Measurements from ENCODE around the gene ACKR1. TPM values are rescaled to one million over a fixed set of nuclear protein-coding genes. Genes with fewer than 3 reads are reported as not detected.

ACKR1 gene
- total RNA-seq (2022; extraction: Qiagen RNA extraction), result 0.05 to 0.15 TPM (median 0.06 TPM) in 3 of 5 replicates, not detected in the others

DNA sequence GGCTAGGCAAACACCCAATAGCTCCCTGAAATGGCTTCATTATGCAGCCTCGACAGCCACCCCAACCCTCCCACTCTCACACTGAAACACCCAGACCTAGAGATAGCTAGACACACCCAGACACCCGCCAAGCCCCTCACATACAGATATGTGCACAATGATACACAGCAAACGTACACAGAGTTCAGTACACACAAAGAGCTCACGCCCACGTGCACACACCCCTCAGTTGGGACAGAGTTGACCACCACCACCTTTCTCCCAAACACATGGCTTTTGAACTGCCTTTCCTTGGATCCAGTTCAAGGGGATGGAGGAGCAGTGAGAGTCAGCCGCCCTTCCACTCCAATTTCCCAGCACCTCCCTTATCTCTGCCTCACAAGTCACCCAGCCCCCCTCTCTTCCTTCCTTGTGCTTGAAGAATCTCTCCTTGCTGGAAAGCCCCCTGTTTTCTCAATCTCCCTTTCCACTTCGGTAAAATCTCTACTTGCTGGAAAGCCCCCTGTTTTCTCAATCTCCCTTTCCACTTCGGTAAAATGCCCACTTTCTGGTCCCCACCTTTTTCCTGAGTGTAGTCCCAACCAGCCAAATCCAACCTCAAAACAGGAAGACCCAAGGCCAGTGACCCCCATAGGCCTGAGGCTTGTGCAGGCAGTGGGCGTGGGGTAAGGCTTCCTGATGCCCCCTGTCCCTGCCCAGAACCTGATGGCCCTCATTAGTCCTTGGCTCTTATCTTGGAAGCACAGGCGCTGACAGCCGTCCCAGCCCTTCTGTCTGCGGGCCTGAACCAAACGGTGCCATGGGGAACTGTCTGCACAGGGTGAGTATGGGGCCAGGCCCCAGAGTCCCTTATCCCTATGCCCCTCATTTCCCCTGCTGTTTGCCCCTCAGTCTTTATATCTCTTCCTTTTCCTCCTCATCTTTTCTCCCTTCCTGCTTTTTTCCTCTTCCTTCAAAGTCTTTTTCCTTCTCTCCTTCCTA, at the start of gene ACKR1:
Gene ACKR1 (plus strand): TSS at position 715 of the 981 bp plus-strand sequence. CDS start 85 bp downstream, at position 800.

DNA sequence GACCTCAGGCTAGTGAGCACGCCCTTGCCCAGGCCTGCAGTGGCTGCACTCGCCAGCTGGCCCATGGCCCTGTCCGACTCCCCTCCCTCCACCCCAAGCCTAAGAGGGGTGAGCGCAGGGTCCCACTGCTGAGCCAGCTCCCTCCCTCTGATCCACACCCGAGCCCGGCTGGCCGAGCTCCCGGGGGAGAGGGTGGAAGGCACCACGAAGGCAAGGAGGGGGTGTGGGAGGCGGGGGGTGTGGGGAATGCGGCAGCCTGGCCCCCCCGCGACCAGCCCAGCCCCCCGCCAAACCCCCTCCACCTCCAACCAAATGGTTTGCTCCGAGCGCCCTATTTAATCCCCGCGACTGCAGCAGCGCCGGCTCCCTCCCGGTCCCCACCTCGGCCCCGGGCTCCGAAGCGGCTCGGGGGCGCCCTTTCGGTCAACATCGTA, 33.4 kb upstream of the ACKR1 start, which contains the start of gene CADM3:
Gene CADM3 (plus strand): TSS at position 362 of the 434 bp plus-strand sequence. CDS start 151 bp downstream, outside the sequence.

Other genes with a start within 250 kb of the ACKR1 start
- gene IFI16, start 195.0 kb upstream of the ACKR1 start, total RNA-seq (2022; extraction: Qiagen RNA extraction), result 2.0 to 4.3 TPM (median 2.6 TPM) in 5 replicates
- gene AIM2, start 128.1 kb upstream of the ACKR1 start, total RNA-seq (2022; extraction: Qiagen RNA extraction), result not detected in 5 replicates
- gene CADM3, start 33.3 kb upstream of the ACKR1 start, total RNA-seq (2022; extraction: Qiagen RNA extraction), result 0.02 to 0.15 TPM (median 0.08 TPM) in 5 replicates
- not detected in 5 replicates for gene FCER1A, start 97.5 kb downstream of the ACKR1 start, total RNA-seq (2022; extraction: Qiagen RNA extraction)
- not detected in 5 replicates for gene OR10J4, start 227.3 kb downstream of the ACKR1 start, total RNA-seq (2022; extraction: Qiagen RNA extraction)
- gene OR10J1, start 234.8 kb downstream of the ACKR1 start, total RNA-seq (2022; extraction: Qiagen RNA extraction), result not detected in 5 replicates